Transverse colon (tissue), 4 donors: ENCODE results near the gene ACSL6. TPM values are rescaled to one million over a fixed set of nuclear protein-coding genes. Genes with fewer than 3 reads are reported as not detected.

Experiments
- DNase-seq: peaks from one replicate; pipeline ENCODE4 v3.0.0-alpha.2; 2019
- H3K27ac ChIP-seq, 4 donors: fragments of 200-600 bp; sonication (generic); 2 replicates each; pipeline ENCODE4 v1.5.1; 2016 to 2018; ENCODE audit warnings: inconsistent platforms in 4 of 4
- H3K27me3 ChIP-seq: fragments of 200-600 bp; sonication (generic); 2 replicates; pipeline ENCODE4 v1.5.1; 2017; ENCODE audit warnings: inconsistent platforms
- H3K36me3 ChIP-seq, 4 donors: fragments of 200-600 bp; sonication (generic); 2 replicates each; pipeline ENCODE4 v1.5.1; 2017 to 2019; ENCODE audit warnings: inconsistent platforms in 4 of 4
- H3K4me1 ChIP-seq, 4 donors: fragments of 200-600 bp; sonication (generic); 2 replicates each; pipeline ENCODE4 v1.5.1; 2017 to 2020; ENCODE audit warnings: inconsistent platforms in 4 of 4
- H3K4me3 ChIP-seq, 4 donors: fragments of 200-600 bp; sonication (generic); 1 replicate in 1 of 4; 2 replicates in 3 of 4; pipeline versions ENCODE4 v1.5.1 to v1.6.1; 2017 to 2019; ENCODE audit warnings: inconsistent platforms in 4 of 4
- H3K9me3 ChIP-seq, 2 donors: fragments of 200-600 bp; sonication (generic); 2 replicates each; pipeline ENCODE4 v1.5.1; 2017 to 2019; ENCODE audit warnings: inconsistent platforms in 2 of 2
- EP300 ChIP-seq: sonication (generic); formaldehyde crosslinking; IDR thresholded peaks from one replicate; pipeline ENCODE4 v1.6.1; 2017; ENCODE audit warnings: antibody characterized with exemption, low read depth
- POLR2A ChIP-seq: fragments of 450-650 bp; IDR thresholded peaks from one replicate; pipeline ENCODE4 v1.6.1; 2016; ENCODE audit warnings: antibody characterized with exemption, mild to moderate bottlenecking, moderate library complexity
- POLR2AphosphoS5 ChIP-seq, 3 donors: sonication (generic); formaldehyde crosslinking; IDR thresholded peaks; one replicate each; pipeline ENCODE4 v1.6.1; 2016; ENCODE audit warnings: antibody characterized with exemption in 3 of 3
- WGBS, 2 donors: methylation state at CpG; one replicate each; pipeline ENCODE4 v1.1.5; 2018; ENCODE audit warnings: low coverage in 1 of 2; 5-methylcytosine and 5-hydroxymethylcytosine counted together
- in situ Hi-C, 4 donors: fragments of 200-750 bp; cut with MboI; loops; one replicate each; pipeline versions ENCODE4 v1.15.0 to v1.15.1; 2017; ENCODE audit warnings: low sequenced_read_pairs in 3 of 4, low pct_ligation_motif_present in 1 of 4, low pct_unique_long_range_greater_than_20kb in 1 of 4
- intact Hi-C: fragments of 100-400 bp; cut with DNase I; formaldehyde crosslinking; loops from one replicate; pipeline ENCODE4 v1.15.1; 2023; ENCODE audit warnings: low total_unique reads
- total RNA-seq, 4 donors: library from RNA; depleted of rRNA; stranded (reverse); fragments of >200 nt; gene quantifications; one replicate each; pipeline ENCODE4 v1.1.0, GENCODE V29; 2016
- TF ChIP-seq, protein P1 (sequence below), 5 experiments: fragments of 200-600 bp in 3 of 5; fragments of 450-650 bp in 2 of 5; sonication (generic) in 3 of 5; IDR thresholded peaks; 1 replicate in 2 of 5; 2 replicates in 3 of 5; pipeline ENCODE4 v1.5.1; 2016 to 2017; ENCODE audit warnings: antibody characterized with exemption in 5 of 5, inconsistent platforms in 3 of 5, mild to moderate bottlenecking in 2 of 5, moderate library complexity in 1 of 5

Gene ACSL6
- total RNA-seq, 4 donors from 2014 or later, result 0.41 to 0.64 TPM; not detected in 2

DNA sequence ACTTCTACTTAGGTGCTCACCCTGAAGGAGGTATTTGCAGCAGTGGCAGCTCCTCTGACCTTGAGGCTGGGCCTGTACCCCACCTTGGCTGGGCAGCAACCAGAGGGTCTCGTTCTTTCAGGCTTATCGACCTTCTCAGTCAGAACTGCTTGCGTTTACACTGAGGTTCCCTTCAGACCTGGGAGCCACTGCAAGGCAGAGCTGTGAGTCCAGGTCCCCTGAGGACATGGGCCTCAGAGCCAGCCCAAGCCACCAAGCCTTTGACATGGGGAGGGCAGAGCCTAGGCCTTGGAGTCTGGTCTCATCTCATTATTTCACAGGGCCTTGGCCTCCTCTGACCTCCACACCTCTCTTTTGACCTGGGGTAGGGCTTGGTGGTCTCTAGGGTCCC, 13.7 kb downstream of the ACSL6 start:
- H3K27me3 ChIP-seq, result no peaks in the 10 kb centered on the region
- no peak for DNase-seq
- H3K4me1 ChIP-seq, result no peaks in the 10 kb centered on the region
- TF ChIP-seq POLR2AphosphoS5 (IDR thresholded peaks at IDR 0.05) (no peak), POLR2A (no peak), EP300 (no peak)
- TF ChIP-seq, protein P1, sequence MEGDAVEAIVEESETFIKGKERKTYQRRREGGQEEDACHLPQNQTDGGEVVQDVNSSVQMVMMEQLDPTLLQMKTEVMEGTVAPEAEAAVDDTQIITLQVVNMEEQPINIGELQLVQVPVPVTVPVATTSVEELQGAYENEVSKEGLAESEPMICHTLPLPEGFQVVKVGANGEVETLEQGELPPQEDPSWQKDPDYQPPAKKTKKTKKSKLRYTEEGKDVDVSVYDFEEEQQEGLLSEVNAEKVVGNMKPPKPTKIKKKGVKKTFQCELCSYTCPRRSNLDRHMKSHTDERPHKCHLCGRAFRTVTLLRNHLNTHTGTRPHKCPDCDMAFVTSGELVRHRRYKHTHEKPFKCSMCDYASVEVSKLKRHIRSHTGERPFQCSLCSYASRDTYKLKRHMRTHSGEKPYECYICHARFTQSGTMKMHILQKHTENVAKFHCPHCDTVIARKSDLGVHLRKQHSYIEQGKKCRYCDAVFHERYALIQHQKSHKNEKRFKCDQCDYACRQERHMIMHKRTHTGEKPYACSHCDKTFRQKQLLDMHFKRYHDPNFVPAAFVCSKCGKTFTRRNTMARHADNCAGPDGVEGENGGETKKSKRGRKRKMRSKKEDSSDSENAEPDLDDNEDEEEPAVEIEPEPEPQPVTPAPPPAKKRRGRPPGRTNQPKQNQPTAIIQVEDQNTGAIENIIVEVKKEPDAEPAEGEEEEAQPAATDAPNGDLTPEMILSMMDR (IDR thresholded peaks at IDR 0.05), result no peak
- no peaks in the 10 kb centered on the region for H3K9me3 ChIP-seq
- intact Hi-C loops, result no loop called here
- WGBS, 2 donors, result 93% methylated on average over 3 of the region's 3 CpGs; no CpG with 5 or more reads in 1 of the 2 donors
- H3K4me3 ChIP-seq, result no peak overlapping the region
- no peak overlapping the region for H3K27ac ChIP-seq
- no peaks in the 10 kb centered on the region for H3K36me3 ChIP-seq
- in situ Hi-C loops, result no loop called here

DNA sequence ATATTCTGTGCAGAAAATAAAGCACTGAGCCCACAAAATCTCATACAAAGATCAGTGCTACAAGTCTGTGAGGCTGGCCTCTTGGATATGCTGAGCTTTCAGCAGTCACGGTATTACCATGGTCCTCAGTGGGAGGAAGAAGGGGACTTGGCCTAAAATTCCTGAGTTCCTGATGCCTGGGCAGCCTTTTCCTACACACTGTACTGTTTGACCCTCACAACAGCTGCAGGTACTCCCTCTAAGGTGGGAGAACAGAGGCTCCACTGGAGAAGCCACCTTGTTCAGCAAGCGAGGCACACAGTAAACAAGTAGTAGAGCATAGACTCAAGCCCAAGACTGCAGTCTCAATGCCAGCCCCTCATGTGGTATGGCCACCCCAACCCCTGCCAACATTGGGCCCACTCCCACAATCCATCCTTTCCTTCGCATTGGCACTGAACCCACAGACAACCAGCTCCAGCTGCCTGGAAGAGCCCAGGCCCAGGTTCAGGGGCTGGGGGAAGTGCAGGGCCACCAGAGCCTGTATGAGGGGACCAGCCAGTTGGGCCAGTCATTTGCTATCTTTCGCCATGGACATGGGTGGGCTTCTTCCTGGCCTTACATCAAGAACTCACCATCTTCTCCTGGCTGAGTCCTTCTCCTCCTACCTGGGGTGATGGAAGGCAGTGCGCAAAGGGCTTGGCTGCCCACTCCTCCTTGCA, 14.3 kb downstream of the ACSL6 start:
- H3K9me3 ChIP-seq, result no peaks in the 10 kb centered on the region
- no peak overlapping the region for H3K4me3 ChIP-seq
- H3K4me1 ChIP-seq, result no peaks in the 10 kb centered on the region
- no peaks in the 10 kb centered on the region for H3K36me3 ChIP-seq
- intact Hi-C loops, result no loop called here
- in situ Hi-C loops, result no loop called here
- no peak for DNase-seq
- no peak overlapping the region for H3K27ac ChIP-seq
- WGBS, 2 donors, result 95% methylated on average over 5 of the region's 5 CpGs; no CpG with 5 or more reads in 1 of the 2 donors
- TF ChIP-seq EP300, result no peak
- TF ChIP-seq POLR2AphosphoS5 (IDR thresholded peaks at IDR 0.05), result no peak
- TF ChIP-seq POLR2A, result no peak
- TF ChIP-seq, protein P1 (IDR thresholded peaks at IDR 0.05), result no peak
- no peaks in the 10 kb centered on the region for H3K27me3 ChIP-seq

- intact Hi-C loops (no loop called here), in situ Hi-C loops (no loop called here)
- no peaks in the 10 kb centered on the region for H3K4me1 ChIP-seq
- H3K36me3 ChIP-seq, result no peaks in the 10 kb centered on the region
- H3K27ac ChIP-seq, result no peak overlapping the region
- H3K27me3 ChIP-seq, result no peaks in the 10 kb centered on the region
- H3K9me3 ChIP-seq, result no peaks in the 10 kb centered on the region
- TF ChIP-seq, protein P1 (IDR thresholded peaks at IDR 0.05), result no peak
- TF ChIP-seq EP300, result no peak
- no peak for TF ChIP-seq POLR2A
- TF ChIP-seq POLR2AphosphoS5 (IDR thresholded peaks at IDR 0.05), result no peak
- WGBS, 2 donors, result 64% methylated on average over 6 of the region's 6 CpGs; no CpG with 5 or more reads in 1 of the 2 donors
- DNase-seq, result no peak
- no peak overlapping the region for H3K4me3 ChIP-seq
These were observed 15.0 kb downstream of the ACSL6 start for GRCh38 chr5:131996210-131997025.

GRCh38 chr5:131994533-131995226, 16.8 kb downstream of the ACSL6 start:
- Histone ChIP-seq H3K27me3 (no peaks in the 10 kb centered on the region), H3K4me1 (no peaks in the 10 kb centered on the region), H3K4me3 (no peak overlapping the region), H3K27ac (no peak overlapping the region), H3K9me3 (no peaks in the 10 kb centered on the region), H3K36me3 (no peaks in the 10 kb centered on the region)
- no peak for TF ChIP-seq POLR2AphosphoS5 (IDR thresholded peaks at IDR 0.05)
- TF ChIP-seq POLR2A, result no peak
- TF ChIP-seq, protein P1 (IDR thresholded peaks at IDR 0.05), result no peak
- TF ChIP-seq EP300, result no peak
- whole genome bisulfite sequencing, 2 donors, result 73 to 75% methylated on average over 4 to 7 of the region's 7 CpGs
- DNase-seq, result no peak
- in situ Hi-C loops, result no loop called here
- intact Hi-C loops, result no loop called here
